ENCODE results near the gene CELF1. TPM values are rescaled to one million over a fixed set of nuclear protein-coding genes. Genes with fewer than 3 reads are reported as not detected.
"Not testable (repeated sequence)": the region's sequence is repeated elsewhere in the genome, so short reads cannot be mapped to it uniquely, and the experiment has no call there.

The CELF1 gene
- total and polyA plus RNA-seq, 12 donors, result 24.4 to 97.0 (median 85.5) TPM

GRCh38 chr11:47560426-47560825 is 7.5 kb upstream of the CELF1 start:
- TF ChIP-seq CTCF (IDR thresholded peaks at IDR 0.05), result no peak
- intact Hi-C loops (cut with DNase I), result no loop called here
- ATAC-seq (no peak), DNase-seq (no peak)
- H3K36me3 ChIP-seq, result no peaks in the 10 kb centered on the region
- H3K27me3 ChIP-seq, result no peaks in the 10 kb centered on the region
- WGBS, 2 donors, result 91 to 92% methylated on average over 2 of the region's 2 CpGs
- H3K27ac ChIP-seq, result no peak overlapping the region
- H3K4me3 ChIP-seq, result no peak overlapping the region
- peaks cover 5 to 10% (median 8%) of the 10 kb centered on the region in 9 donors for H3K4me1 ChIP-seq
- H3K9me3 ChIP-seq, result no peaks in the 10 kb centered on the region

- WGBS, 2 donors, result 97 to 98% methylated on average over 1 of the region's 1 CpG
- intact Hi-C loops (cut with DNase I), result loop anchor here in 2 of 10 donors (10.0 kb wide), 1 partner anchor 64 kb away; no protein-coding TSS in a partner anchor
Measured at GRCh38 chr11:47558695-47559094, 5.8 kb upstream of the CELF1 start.

GRCh38 chr11:47557004-47557403 is 4.1 kb upstream of the CELF1 start:
- not testable (repeated sequence) for DNase-seq, H3K36me3 ChIP-seq, H3K27me3 ChIP-seq, ATAC-seq, H3K27ac ChIP-seq, H3K9me3 ChIP-seq, H3K4me3 ChIP-seq
- H3K4me1 ChIP-seq, result peaks cover 0 to 11% (median 8%) of the 10 kb centered on the region in 9 donors
- WGBS, 2 donors, result 97 to 99% methylated on average over 12 of the region's 12 CpGs
- intact Hi-C loops (cut with DNase I), result loop anchor here in 2 of 10 donors (10.0 kb wide), 1 partner anchor 62 kb away; no protein-coding TSS in a partner anchor

More at GRCh38 chr11:47558695-47559094, 5.8 kb upstream of the CELF1 start:
- DNase-seq (no peak), ATAC-seq (no peak)
- no peaks in the 10 kb centered on the region for H3K27me3 ChIP-seq
- no peak for TF ChIP-seq CTCF (IDR thresholded peaks at IDR 0.05)
- H3K4me1 ChIP-seq, result peaks cover 0 to 3% (median 0%) of the 10 kb centered on the region in 9 donors
- H3K4me3 ChIP-seq, result no peak overlapping the region
- H3K9me3 ChIP-seq, result no peaks in the 10 kb centered on the region
- H3K36me3 ChIP-seq, result no peaks in the 10 kb centered on the region
- H3K27ac ChIP-seq, result no peak overlapping the region

GRCh38 chr11:47553406-47553743 is 443 bp upstream of the CELF1 start:
- H3K27me3 ChIP-seq, result no peaks in the 10 kb centered on the region
- H3K36me3 ChIP-seq, result peaks cover 0 to 5% (median 0%) of the 10 kb centered on the region in 9 donors
- peak overlapping the region; percentile 82 to 97 (median 94) for H3K27ac ChIP-seq
- intact Hi-C loops (cut with DNase I), result loop anchor here in 5 of 10 donors (5.0 to 10.0 kb wide), 3 partner anchors 36 to 86 kb away; no protein-coding TSS in a partner anchor
- WGBS, 2 donors, result 12% methylated on average over 9 of the region's 9 CpGs
- H3K4me3 ChIP-seq, result peak overlapping the region; percentile 15 to 99 (median 94)
- no peaks in the 10 kb centered on the region for H3K9me3 ChIP-seq
- DNase-seq (no peak), ATAC-seq (peak in 1 of 8 donors; percentile 31)
- H3K4me1 ChIP-seq, result peaks cover 4 to 44% (median 37%) of the 10 kb centered on the region in 9 donors
- TF ChIP-seq CTCF (IDR thresholded peaks at IDR 0.05), result peak in 5 of 9 donors; percentile 3 to 29 (median 13)

GRCh38 chr11:47552056-47552565 is 821 bp downstream of the CELF1 start:
- Histone ChIP-seq H3K4me1 (peaks cover 4 to 55% (median 45%) of the 10 kb centered on the region in 9 donors), H3K36me3 (peaks cover 0 to 5% (median 0%) of the 10 kb centered on the region in 9 donors), H3K27me3 (no peaks in the 10 kb centered on the region), H3K27ac (peak overlapping the region; percentile 82 to 97 (median 94)), H3K4me3 (peak overlapping the region; percentile 83 to 99 (median 94)), H3K9me3 (no peaks in the 10 kb centered on the region)
- intact Hi-C loops (cut with DNase I), result loop anchor here in 5 of 10 donors (5.0 to 10.0 kb wide), 3 partner anchors 35 to 85 kb away; no protein-coding TSS in a partner anchor
- no peak for TF ChIP-seq CTCF (IDR thresholded peaks at IDR 0.05)
- DNase-seq (peak in 1 of 2 donors; percentile 19), ATAC-seq (peak; percentile 2 to 39 (median 12))
- 3 to 5% methylated on average over 22 of the region's 22 CpGs for WGBS, 2 donors
